ENCODE results near the gene ITSN1. TPM values are rescaled to one million over a fixed set of nuclear protein-coding genes. Genes with fewer than 3 reads are reported as not detected.
"Not testable (repeated sequence)": the region's sequence is repeated elsewhere in the genome, so short reads cannot be mapped to it uniquely, and the experiment has no call there.

ITSN1 gene
- total and polyA plus RNA-seq, 12 donors, result 20.0 to 60.5 (median 36.7) TPM

DNA sequence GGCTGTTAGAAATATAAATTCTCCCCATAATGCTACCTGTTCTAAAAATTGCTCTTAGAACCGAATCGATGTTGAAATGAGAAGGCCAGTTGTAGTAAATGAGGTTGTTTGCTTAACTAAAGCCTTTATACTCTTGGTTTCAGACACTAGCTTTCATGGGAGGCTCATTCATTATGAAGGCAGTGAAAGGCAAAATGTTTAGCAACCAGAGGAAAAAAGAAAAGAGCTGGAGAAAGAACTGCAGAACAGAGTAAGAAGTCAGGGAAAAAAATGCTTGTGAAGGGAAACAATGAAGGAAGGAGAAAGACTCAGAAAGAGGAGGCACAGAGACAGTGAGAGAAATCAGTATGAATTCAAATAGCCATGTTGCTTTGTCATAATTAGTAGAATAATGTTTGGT, 145.1 kb downstream of the ITSN1 start:
- Histone ChIP-seq H3K4me3 (no peak overlapping the region), H3K27me3 (no peaks in the 10 kb centered on the region), H3K4me1 (replicated peaks in 1 of 2) (peaks cover 11 to 16% of the 10 kb centered on the region in 2 donors), H3K27ac (no peak overlapping the region), H3K9me3 (replicated peaks in 1 of 3) (no peaks in the 10 kb centered on the region), H3K36me3 (replicated peaks in 1 of 2) (no peaks in the 10 kb centered on the region)
- no peak for DNase-seq
- WGBS, 4 donors, result 83 to 94% (median 90%) methylated on average over 2 of the region's 2 CpGs
- intact Hi-C loops (cut with DNase I), result no loop called here
- no peak for TF ChIP-seq POLR2A (IDR thresholded peaks at IDR 0.05)
- TF ChIP-seq, protein P1, sequence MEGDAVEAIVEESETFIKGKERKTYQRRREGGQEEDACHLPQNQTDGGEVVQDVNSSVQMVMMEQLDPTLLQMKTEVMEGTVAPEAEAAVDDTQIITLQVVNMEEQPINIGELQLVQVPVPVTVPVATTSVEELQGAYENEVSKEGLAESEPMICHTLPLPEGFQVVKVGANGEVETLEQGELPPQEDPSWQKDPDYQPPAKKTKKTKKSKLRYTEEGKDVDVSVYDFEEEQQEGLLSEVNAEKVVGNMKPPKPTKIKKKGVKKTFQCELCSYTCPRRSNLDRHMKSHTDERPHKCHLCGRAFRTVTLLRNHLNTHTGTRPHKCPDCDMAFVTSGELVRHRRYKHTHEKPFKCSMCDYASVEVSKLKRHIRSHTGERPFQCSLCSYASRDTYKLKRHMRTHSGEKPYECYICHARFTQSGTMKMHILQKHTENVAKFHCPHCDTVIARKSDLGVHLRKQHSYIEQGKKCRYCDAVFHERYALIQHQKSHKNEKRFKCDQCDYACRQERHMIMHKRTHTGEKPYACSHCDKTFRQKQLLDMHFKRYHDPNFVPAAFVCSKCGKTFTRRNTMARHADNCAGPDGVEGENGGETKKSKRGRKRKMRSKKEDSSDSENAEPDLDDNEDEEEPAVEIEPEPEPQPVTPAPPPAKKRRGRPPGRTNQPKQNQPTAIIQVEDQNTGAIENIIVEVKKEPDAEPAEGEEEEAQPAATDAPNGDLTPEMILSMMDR (IDR thresholded peaks at IDR 0.05), result no peak

DNA sequence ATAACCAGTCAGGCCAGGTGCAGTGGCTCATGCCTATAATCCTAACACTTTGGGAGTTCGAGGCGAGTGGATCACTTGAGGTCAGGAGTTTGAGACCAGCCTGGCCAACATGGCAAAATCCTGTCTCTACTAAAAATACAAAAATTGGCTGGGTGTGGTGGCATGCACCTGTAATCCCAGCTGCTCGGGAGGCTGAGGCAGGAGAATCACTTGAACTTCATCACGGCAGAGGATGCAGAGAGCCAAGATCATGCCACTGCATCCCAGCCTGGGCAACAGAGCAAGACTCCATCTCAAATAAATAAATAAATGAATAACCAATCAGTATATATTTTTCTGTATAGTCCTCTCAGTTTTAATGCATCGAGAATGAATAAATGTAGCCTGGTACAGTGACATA, 146.1 kb downstream of the ITSN1 start:
- H3K9me3 ChIP-seq (replicated peaks in 1 of 3); intact Hi-C loops (cut with DNase I); H3K4me3 ChIP-seq; H3K36me3 ChIP-seq (replicated peaks in 1 of 2); H3K27me3 ChIP-seq; DNase-seq; H3K27ac ChIP-seq: not testable (repeated sequence)
- H3K4me1 ChIP-seq (replicated peaks in 1 of 2), result peaks cover 11 to 16% of the 10 kb centered on the region in 2 donors
- WGBS, 4 donors, result 96 to 99% (median 98%) methylated on average over 5 of the region's 5 CpGs

GRCh38 chr21:33789697-33790096, 147.4 kb downstream of the ITSN1 start:
- H3K4me1 ChIP-seq (replicated peaks in 1 of 2), result peaks cover 11 to 16% of the 10 kb centered on the region in 2 donors
- intact Hi-C loops (cut with DNase I), result no loop called here
- peaks cover 0 to 5% of the 10 kb centered on the region in 2 donors for H3K36me3 ChIP-seq (replicated peaks in 1 of 2)
- TF ChIP-seq, protein P1 (IDR thresholded peaks at IDR 0.05), result no peak
- TF ChIP-seq POLR2A (IDR thresholded peaks at IDR 0.05), result no peak
- no peak overlapping the region for H3K4me3 ChIP-seq
- DNase-seq, result no peak
- WGBS, 4 donors, result 15 to 37% (median 27%) methylated on average over 1 of the region's 1 CpG
- H3K9me3 ChIP-seq (replicated peaks in 1 of 3), result no peaks in the 10 kb centered on the region
- H3K27me3 ChIP-seq, result no peaks in the 10 kb centered on the region
- no peak overlapping the region for H3K27ac ChIP-seq

- WGBS, 4 donors, result 93 to 97% (median 94%) methylated on average over 3 of the region's 3 CpGs
- DNase-seq, result no peak
- intact Hi-C loops (cut with DNase I), result no loop called here
- TF ChIP-seq POLR2A (IDR thresholded peaks at IDR 0.05), result no peak
- TF ChIP-seq, protein P1 (IDR thresholded peaks at IDR 0.05), result no peak
- Histone ChIP-seq H3K9me3 (replicated peaks in 1 of 3) (no peaks in the 10 kb centered on the region), H3K27me3 (no peaks in the 10 kb centered on the region), H3K4me3 (no peak overlapping the region), H3K27ac (no peak overlapping the region), H3K4me1 (replicated peaks in 1 of 2) (peaks cover 11 to 16% of the 10 kb centered on the region in 2 donors), H3K36me3 (replicated peaks in 1 of 2) (peaks cover 0 to 6% of the 10 kb centered on the region in 2 donors)
These were observed 148.8 kb downstream of the ITSN1 start for GRCh38 chr21:33791073-33791472.

DNA sequence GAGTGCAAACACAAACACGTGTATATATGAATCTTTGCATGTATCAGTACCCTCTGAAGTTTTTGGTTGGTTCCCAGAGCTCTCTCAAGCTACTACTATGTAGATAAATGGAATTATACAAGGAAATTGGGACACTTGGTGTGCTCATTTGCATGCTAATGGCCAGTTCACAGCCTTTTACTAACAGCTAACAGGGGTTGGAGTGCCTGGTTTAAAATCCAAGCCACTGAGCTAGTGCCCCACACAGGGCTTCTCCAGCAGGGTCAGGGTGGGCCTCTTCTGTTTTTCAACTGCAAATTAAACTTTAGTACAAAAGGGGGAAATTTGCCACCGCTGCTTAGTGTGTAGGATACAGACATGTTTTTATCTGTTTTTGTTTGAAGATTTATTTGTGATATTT, 152.3 kb downstream of the ITSN1 start:
- TF ChIP-seq, protein P1 (IDR thresholded peaks at IDR 0.05), result no peak
- no peak for DNase-seq
- Histone ChIP-seq H3K36me3 (replicated peaks in 1 of 2) (peaks cover 0 to 18% of the 10 kb centered on the region in 2 donors), H3K27me3 (no peaks in the 10 kb centered on the region), H3K9me3 (replicated peaks in 1 of 3) (no peaks in the 10 kb centered on the region), H3K4me3 (no peak overlapping the region), H3K4me1 (replicated peaks in 1 of 2) (peaks cover 4 to 10% of the 10 kb centered on the region in 2 donors), H3K27ac (no peak overlapping the region)
- intact Hi-C loops (cut with DNase I), result no loop called here
- WGBS, 4 donors, result 75 to 83% (median 76%) methylated on average over 2 of the region's 2 CpGs
